SK-N-SH treated with all-trans-retinoic acid at 6 μM for 48 hours (cell line): ENCODE data around the gene PLCH2.

Experiments used
- ATAC-seq: fragments of 200-7000 bp; cut with Tn5 transposase; 3 replicates; pipeline ENCODE4 v1.9.1; 2020; ENCODE audit warnings: mild to moderate bottlenecking, moderate library complexity
- ARNTL ChIP-seq: fragments of 450-650 bp; formaldehyde crosslinking; IDR thresholded peaks from 2 replicates; pipeline ENCODE4 v1.5.0; 2020; ENCODE audit warnings: low read depth, mild to moderate bottlenecking, moderate library complexity, borderline replicate concordance
- BACH2 ChIP-seq: fragments of 250-450 bp; sonication (Bioruptor Pico); IDR thresholded peaks from 2 replicates; pipeline ENCODE4 v1.9.0; 2021; ENCODE audit warnings: mild to moderate bottlenecking, borderline replicate concordance
- ESRRG ChIP-seq: fragments of 250-450 bp; sonication (Bioruptor Pico); IDR thresholded peaks from 2 replicates; pipeline ENCODE4 v1.6.1; 2021; ENCODE audit warnings: mild to moderate bottlenecking
- ISL1 ChIP-seq: fragments of 250-450 bp; sonication (Bioruptor Pico); IDR thresholded peaks from 2 replicates; pipeline ENCODE4 v2.1.2; 2022; ENCODE audit warnings: mild to moderate bottlenecking, moderate library complexity
- OSR1 ChIP-seq: fragments of 250-450 bp; sonication (Bioruptor Pico); IDR thresholded peaks from 2 replicates; pipeline ENCODE4 v1.8.0; 2022; ENCODE audit warnings: moderate library complexity, mild to moderate bottlenecking, inconsistent platforms
- RARB ChIP-seq: fragments of 250-450 bp; sonication (Bioruptor Pico); IDR thresholded peaks from 2 replicates; pipeline ENCODE4 v1.8.0; 2021; ENCODE audit warnings: mild to moderate bottlenecking, moderate library complexity
- SNAI2 ChIP-seq: fragments of 250-450 bp; sonication (Bioruptor Pico); IDR thresholded peaks from 2 replicates; pipeline ENCODE4 v1.5.0; 2020; ENCODE audit warnings: mild to moderate bottlenecking, moderate library complexity
- TOX ChIP-seq: fragments of 250-450 bp; sonication (Bioruptor Pico); IDR thresholded peaks from 2 replicates; pipeline ENCODE4 v1.8.0; 2021; ENCODE audit warnings: mild to moderate bottlenecking, moderate library complexity, borderline replicate concordance
- ZC3H10 ChIP-seq: fragments of 250-450 bp; sonication (Bioruptor Pico); IDR thresholded peaks from 2 replicates; pipeline ENCODE4 v1.5.1; 2021; ENCODE audit warnings: mild to moderate bottlenecking, moderate library complexity
- ZFP3 ChIP-seq: fragments of 250-450 bp; sonication (Bioruptor Pico); IDR thresholded peaks from 2 replicates; pipeline ENCODE4 v1.5.0; 2020; ENCODE audit warnings: mild to moderate bottlenecking, moderate library complexity
- ZFP30 ChIP-seq: fragments of 450-650 bp; formaldehyde crosslinking; IDR thresholded peaks from 2 replicates; pipeline ENCODE4 v1.5.0; 2022; ENCODE audit warnings: mild to moderate bottlenecking, moderate library complexity
- ZNF565 ChIP-seq: fragments of 450-650 bp; formaldehyde crosslinking; conservative IDR thresholded peaks from 2 replicates; pipeline ENCODE4 v1.5.0; 2020; ENCODE audit warnings: low read depth, mild to moderate bottlenecking, moderate library complexity
- ZNF70 ChIP-seq: fragments of 450-650 bp; formaldehyde crosslinking; IDR thresholded peaks from 2 replicates; pipeline ENCODE4 v1.5.0; 2020; ENCODE audit warnings: mild to moderate bottlenecking, moderate library complexity
- ZNF8 ChIP-seq: fragments of 450-650 bp; formaldehyde crosslinking; IDR thresholded peaks from 2 replicates; pipeline ENCODE4 v1.5.0; 2020; ENCODE audit warnings: mild to moderate bottlenecking, moderate library complexity
- TF ChIP-seq, protein P1 (sequence below): fragments of 250-450 bp; sonication (Bioruptor Pico); IDR thresholded peaks from 2 replicates; pipeline ENCODE4 v1.8.0; 2021; ENCODE audit warnings: low read depth, mild to moderate bottlenecking, moderate library complexity, borderline replicate concordance
- TF ChIP-seq, protein P2 (sequence below): fragments of 250-450 bp; sonication (Bioruptor Pico); IDR thresholded peaks from 2 replicates; pipeline ENCODE4 v1.5.1; 2020; ENCODE audit warnings: low read depth, mild to moderate bottlenecking, moderate library complexity
- TF ChIP-seq, protein P3 (sequence below): fragments of 250-450 bp; sonication (Bioruptor Pico); IDR thresholded peaks from 2 replicates; pipeline ENCODE4 v1.8.0; 2020; ENCODE audit warnings: mild to moderate bottlenecking, moderate library complexity, borderline replicate concordance
- TF ChIP-seq, protein P4 (sequence below): fragments of 250-450 bp; sonication (Bioruptor Pico); IDR thresholded peaks from 2 replicates; pipeline ENCODE4 v1.5.0; 2020; ENCODE audit warnings: mild to moderate bottlenecking, moderate library complexity
- TF ChIP-seq, protein P5 (sequence below): fragments of 250-450 bp; sonication (Bioruptor Pico); IDR thresholded peaks from 2 replicates; pipeline ENCODE4 v1.5.1; 2021; ENCODE audit warnings: mild to moderate bottlenecking, moderate library complexity

PLCH2 gene

DNA sequence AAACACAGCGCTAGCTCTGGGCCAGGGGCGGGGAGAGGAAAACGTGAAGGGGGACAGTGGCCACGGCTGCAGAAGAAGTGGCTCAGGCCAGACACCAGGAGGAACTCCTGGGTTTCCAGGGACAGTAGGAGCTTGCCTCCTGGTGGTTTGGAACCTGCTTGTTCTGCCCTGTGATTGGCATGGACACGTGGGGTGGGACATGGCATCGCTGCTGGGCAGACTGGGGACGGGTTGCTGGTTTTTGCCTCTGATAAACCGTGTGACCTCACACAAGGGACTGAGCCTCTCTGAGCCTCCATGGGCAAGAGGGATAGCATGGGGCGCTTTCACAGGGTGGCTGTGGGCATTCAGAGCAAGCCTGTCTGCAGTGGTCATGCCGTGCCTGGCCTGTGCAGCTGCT lies 7.5 kb upstream of the PLCH2 start:
- ATAC-seq: peak; percentile 3; the same call in 2 of the 3 replicates

DNA sequence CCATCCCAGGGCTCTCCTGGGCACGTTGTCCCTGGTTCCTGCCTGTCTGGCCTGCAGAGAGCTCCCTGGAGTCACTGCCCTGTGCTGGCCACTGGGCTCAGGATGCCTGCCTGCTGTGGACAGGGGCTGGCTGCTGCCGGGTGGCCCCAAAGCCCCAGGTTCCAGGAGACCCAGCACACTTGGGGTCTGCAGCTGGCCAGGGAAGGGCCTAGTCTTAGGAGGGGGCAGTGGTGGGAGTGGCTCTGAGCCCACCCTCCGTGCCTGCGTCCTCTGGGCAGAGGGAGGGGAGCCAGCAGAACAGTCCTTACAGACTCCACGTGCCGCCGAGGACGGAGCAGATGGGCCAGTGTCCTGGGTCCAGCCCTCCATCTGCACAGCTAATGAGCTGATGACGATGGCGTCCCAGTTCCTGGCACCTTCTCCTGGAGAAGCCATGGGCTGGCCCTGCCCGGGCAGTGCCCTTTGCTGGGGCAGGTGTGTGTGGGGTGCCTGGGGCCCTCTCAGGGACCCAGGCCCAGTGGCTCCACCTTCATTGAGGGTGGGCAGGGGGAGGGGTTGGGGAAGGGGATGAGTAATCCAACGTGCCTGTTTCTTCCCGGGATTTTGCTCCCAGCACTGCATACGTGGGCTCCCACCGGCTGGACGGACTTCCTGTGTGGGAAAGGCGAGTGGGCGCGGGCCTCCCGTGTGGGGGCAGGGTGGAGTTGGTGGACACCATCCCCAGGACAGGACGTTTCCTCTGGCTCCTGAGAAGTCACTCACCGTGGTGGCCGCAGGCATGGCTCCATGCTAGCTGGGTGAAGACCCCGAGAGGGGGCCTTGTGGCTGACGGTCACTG lies 6.8 kb upstream of the PLCH2 start:
- TF ChIP-seq ZNF70 (CRISPR knock-in tag) (no peak), ISL1 (no peak), ESRRG (no peak), TOX (CRISPR knock-in tag) (no peak), ZC3H10 (no peak), ZFP30 (CRISPR knock-in tag) (no peak), BACH2 (CRISPR knock-in tag) (no peak), OSR1 (CRISPR knock-in tag) (no peak)
- TF ChIP-seq, protein P1, sequence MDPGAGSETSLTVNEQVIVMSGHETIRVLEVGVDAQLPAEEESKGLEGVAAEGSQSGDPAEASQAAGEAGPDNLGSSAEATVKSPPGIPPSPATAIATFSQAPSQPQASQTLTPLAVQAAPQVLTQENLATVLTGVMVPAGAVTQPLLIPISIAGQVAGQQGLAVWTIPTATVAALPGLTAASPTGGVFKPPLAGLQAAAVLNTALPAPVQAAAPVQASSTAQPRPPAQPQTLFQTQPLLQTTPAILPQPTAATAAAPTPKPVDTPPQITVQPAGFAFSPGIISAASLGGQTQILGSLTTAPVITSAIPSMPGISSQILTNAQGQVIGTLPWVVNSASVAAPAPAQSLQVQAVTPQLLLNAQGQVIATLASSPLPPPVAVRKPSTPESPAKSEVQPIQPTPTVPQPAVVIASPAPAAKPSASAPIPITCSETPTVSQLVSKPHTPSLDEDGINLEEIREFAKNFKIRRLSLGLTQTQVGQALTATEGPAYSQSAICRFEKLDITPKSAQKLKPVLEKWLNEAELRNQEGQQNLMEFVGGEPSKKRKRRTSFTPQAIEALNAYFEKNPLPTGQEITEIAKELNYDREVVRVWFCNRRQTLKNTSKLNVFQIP (CRISPR knock-in tag): no peak
- TF ChIP-seq, protein P2, sequence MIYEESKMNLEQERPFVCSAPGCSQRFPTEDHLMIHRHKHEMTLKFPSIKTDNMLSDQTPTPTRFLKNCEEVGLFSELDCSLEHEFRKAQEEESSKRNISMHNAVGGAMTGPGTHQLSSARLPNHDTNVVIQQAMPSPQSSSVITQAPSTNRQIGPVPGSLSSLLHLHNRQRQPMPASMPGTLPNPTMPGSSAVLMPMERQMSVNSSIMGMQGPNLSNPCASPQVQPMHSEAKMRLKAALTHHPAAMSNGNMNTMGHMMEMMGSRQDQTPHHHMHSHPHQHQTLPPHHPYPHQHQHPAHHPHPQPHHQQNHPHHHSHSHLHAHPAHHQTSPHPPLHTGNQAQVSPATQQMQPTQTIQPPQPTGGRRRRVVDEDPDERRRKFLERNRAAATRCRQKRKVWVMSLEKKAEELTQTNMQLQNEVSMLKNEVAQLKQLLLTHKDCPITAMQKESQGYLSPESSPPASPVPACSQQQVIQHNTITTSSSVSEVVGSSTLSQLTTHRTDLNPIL: no peak
- TF ChIP-seq, protein P3, sequence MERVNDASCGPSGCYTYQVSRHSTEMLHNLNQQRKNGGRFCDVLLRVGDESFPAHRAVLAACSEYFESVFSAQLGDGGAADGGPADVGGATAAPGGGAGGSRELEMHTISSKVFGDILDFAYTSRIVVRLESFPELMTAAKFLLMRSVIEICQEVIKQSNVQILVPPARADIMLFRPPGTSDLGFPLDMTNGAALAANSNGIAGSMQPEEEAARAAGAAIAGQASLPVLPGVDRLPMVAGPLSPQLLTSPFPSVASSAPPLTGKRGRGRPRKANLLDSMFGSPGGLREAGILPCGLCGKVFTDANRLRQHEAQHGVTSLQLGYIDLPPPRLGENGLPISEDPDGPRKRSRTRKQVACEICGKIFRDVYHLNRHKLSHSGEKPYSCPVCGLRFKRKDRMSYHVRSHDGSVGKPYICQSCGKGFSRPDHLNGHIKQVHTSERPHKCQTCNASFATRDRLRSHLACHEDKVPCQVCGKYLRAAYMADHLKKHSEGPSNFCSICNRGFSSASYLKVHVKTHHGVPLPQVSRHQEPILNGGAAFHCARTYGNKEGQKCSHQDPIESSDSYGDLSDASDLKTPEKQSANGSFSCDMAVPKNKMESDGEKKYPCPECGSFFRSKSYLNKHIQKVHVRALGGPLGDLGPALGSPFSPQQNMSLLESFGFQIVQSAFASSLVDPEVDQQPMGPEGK (CRISPR knock-in tag): no peak
- TF ChIP-seq, protein P4, sequence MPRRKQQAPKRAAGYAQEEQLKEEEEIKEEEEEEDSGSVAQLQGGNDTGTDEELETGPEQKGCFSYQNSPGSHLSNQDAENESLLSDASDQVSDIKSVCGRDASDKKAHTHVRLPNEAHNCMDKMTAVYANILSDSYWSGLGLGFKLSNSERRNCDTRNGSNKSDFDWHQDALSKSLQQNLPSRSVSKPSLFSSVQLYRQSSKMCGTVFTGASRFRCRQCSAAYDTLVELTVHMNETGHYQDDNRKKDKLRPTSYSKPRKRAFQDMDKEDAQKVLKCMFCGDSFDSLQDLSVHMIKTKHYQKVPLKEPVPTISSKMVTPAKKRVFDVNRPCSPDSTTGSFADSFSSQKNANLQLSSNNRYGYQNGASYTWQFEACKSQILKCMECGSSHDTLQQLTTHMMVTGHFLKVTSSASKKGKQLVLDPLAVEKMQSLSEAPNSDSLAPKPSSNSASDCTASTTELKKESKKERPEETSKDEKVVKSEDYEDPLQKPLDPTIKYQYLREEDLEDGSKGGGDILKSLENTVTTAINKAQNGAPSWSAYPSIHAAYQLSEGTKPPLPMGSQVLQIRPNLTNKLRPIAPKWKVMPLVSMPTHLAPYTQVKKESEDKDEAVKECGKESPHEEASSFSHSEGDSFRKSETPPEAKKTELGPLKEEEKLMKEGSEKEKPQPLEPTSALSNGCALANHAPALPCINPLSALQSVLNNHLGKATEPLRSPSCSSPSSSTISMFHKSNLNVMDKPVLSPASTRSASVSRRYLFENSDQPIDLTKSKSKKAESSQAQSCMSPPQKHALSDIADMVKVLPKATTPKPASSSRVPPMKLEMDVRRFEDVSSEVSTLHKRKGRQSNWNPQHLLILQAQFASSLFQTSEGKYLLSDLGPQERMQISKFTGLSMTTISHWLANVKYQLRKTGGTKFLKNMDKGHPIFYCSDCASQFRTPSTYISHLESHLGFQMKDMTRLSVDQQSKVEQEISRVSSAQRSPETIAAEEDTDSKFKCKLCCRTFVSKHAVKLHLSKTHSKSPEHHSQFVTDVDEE: no peak
- TF ChIP-seq, protein P5, sequence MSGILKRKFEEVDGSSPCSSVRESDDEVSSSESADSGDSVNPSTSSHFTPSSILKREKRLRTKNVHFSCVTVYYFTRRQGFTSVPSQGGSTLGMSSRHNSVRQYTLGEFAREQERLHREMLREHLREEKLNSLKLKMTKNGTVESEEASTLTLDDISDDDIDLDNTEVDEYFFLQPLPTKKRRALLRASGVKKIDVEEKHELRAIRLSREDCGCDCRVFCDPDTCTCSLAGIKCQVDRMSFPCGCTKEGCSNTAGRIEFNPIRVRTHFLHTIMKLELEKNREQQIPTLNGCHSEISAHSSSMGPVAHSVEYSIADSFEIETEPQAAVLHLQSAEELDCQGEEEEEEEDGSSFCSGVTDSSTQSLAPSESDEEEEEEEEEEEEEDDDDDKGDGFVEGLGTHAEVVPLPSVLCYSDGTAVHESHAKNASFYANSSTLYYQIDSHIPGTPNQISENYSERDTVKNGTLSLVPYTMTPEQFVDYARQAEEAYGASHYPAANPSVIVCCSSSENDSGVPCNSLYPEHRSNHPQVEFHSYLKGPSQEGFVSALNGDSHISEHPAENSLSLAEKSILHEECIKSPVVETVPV: no peak
- TF ChIP-seq, all 23 proteins: peak for 0
- ATAC-seq: peak; percentile 5; the same call in 1 of the 3 replicates

More for the DNA sequence above, 7.5 kb upstream of the PLCH2 start:
- no peak for TF ChIP-seq RARB (CRISPR knock-in tag)
- TF ChIP-seq ZFP3 (CRISPR knock-in tag): peak; percentile 88; the same call in 1 of the 2 replicates

DNA sequence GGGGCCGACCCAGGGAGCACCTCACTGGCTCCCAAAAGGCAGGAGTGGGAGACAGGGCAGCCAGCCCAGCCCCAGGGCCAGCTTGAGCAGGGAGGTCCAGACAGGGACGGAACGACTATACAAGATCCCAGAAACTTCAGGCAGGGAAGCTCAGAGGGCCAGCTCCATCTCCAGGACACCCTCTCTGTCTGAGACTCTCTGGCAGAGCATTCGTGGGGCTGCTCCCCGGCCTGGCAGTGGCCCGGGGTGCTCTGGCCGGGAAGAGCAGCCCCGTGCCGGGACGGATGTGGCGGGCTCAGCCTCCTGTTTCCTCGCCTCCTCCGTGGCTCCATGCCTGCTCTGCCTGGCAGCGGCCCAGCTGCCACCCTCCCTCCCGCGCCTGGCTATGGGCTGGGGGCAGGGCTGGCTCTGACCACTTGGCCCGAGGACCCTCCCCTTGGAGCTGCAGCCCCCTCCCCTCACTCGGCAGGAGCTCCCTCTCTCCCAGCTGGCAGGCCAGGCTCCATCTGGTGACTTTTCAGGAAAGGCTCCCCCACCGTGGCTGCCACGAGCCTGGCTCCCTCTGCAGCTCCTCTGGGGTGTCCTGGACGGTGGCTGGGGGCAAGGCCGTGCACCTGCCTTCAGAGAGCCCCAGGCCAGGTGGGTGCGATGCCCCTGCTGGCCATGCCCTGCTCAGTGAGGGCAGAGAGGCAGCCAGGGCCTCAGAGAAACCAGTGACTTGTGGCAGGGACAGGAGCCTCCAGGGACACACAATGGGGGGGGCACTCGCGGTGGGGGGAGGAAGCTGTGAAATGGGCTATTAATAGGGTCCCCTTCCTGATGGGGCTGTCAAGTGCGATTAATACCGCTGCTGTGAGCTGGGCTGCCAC lies 5.6 kb upstream of the PLCH2 start:
- no peak for ATAC-seq
- TF ChIP-seq ZC3H10 (no peak), ZNF565 (CRISPR knock-in tag) (no peak), TOX (CRISPR knock-in tag) (no peak), ZNF70 (CRISPR knock-in tag) (no peak), BACH2 (CRISPR knock-in tag) (no peak), ESRRG (no peak), ZNF8 (CRISPR knock-in tag) (no peak), OSR1 (CRISPR knock-in tag) (no peak), SNAI2 (no peak), ARNTL (CRISPR knock-in tag) (no peak), ZFP3 (CRISPR knock-in tag) (no peak)
- TF ChIP-seq, protein P4: no peak
- TF ChIP-seq, protein P5: no peak
- TF ChIP-seq, protein P2: no peak
